ENCODE measurements around the gene ZNF385C. TPM values are rescaled to one million over a fixed set of nuclear protein-coding genes. Genes with fewer than 3 reads are reported as not detected.
A peak's percentile ranks its signal among the peaks of the same experiment; 100 is the strongest.

ZNF385C gene
- total and polyA plus RNA-seq, 2 donors (not counting 1 experiment from before 2014, with no cell fraction given), result 0.33 to 1.1 TPM

- WGBS (ENCODE audit: insufficient coverage), result 51% methylated on average over 18 of the region's 18 CpGs
- Histone ChIP-seq H3K9me3 (ENCODE audit: control extremely low read depth in 1 of 3, control insufficient read depth in 2 of 3, insufficient read depth in 1 of 3, low read length in 2 of 3) (no peaks in the 10 kb centered on the region), H3K4me3 (ENCODE audit: control extremely low read depth in 1 of 5, extremely low read depth in 1 of 5, insufficient read depth in 1 of 5, low read depth in 2 of 5, low read length in 4 of 5) (no peak overlapping the region), H3K27ac (ENCODE audit: low read length in 2 of 2) (peak overlapping the region in 1 of 2 donors; percentile 77), H3K9ac (ENCODE audit: low read length) (no peak overlapping the region), H3K4me1 (ENCODE audit: control insufficient read depth in 2 of 2, insufficient read depth in 2 of 2, low read length in 2 of 2) (peaks cover 37 to 56% of the 10 kb centered on the region in 2 donors), H3K79me2 (ENCODE audit: control insufficient read depth, insufficient read depth, low read length) (peaks cover 10% of the 10 kb centered on the region), H4K20me1 (ENCODE audit: control insufficient read depth, insufficient read depth, low read length, poor library complexity, severe bottlenecking) (no peaks in the 10 kb centered on the region), H3K36me3 (replicated peaks in 1 of 2; ENCODE audit: control extremely low read depth in 1 of 2, control insufficient read depth in 1 of 2, extremely low read depth in 1 of 2, insufficient read depth in 2 of 2, low read length in 1 of 2) (peaks cover 0 to 30% of the 10 kb centered on the region in 2 experiments), H2AFZ (ENCODE audit: insufficient read depth, low read depth, low read length, poor library complexity, severe bottlenecking) (no peak overlapping the region), H3K4me2 (replicated peaks; ENCODE audit: low read depth, low read length, poor library complexity, severe bottlenecking) (peak overlapping the region; percentile 68), H3K27me3 (replicated peaks in 1 of 4; ENCODE audit: control extremely low read depth in 1 of 4, control insufficient read depth in 3 of 4, insufficient read depth in 4 of 4, low read length in 3 of 4) (no peaks in the 10 kb centered on the region)
- intact Hi-C loops (cut with micrococcal nuclease), result loop anchor here (1.0 to 10.0 kb wide), 8 partner anchors 10 to 379 kb away; partner anchors contain the start of genes NKIRAS2, ODAD4 and STAT3
- POLR2A ChIA-PET, result interaction anchor here (2.4 kb wide), 1 partner anchor 91 kb away, joined by 11 read pairs; no protein-coding TSS in a partner anchor
- peaks cover 55% of the 10 kb centered on the region for H3K4me1 Mint-ChIP-seq
- peak overlapping the region; percentile 6 for H3K4me3 Mint-ChIP-seq
- no peaks in the 10 kb centered on the region for H3K9me3 Mint-ChIP-seq (ENCODE audit: insufficient read depth)
- DNase-seq (peak; percentile 90), ATAC-seq (ENCODE audit: low read depth) (peak; percentile 44)
- H3K27ac Mint-ChIP-seq, result peak overlapping the region; percentile 24
- CTCF ChIA-PET, result interaction anchor here (1.1 to 7.0 kb wide), 16 partner anchors 9 to 184 kb away, joined by 3 to 115 read pairs (median 10); partner anchors contain the start of genes CNP, DNAJC7, KCNH4 and NKIRAS2
- no peak for TF ChIP-seq EZH2 (IDR thresholded peaks at IDR 0.05; ENCODE audit: borderline replicate concordance, insufficient read depth, low read depth, low read length, poor library complexity, severe bottlenecking)
- TF ChIP-seq CTCF (IDR thresholded peaks at IDR 0.05), result peak; percentile 80
- H3K27me3 Mint-ChIP-seq, result no peaks in the 10 kb centered on the region
Observed at GRCh38 chr17:42116705-42117396, 18.6 kb upstream of the ZNF385C start.

GRCh38 chr17:42114118-42114517 is 15.8 kb upstream of the ZNF385C start:
- Mint-ChIP-seq H3K4me1 (peaks cover 54% of the 10 kb centered on the region), H3K9me3 (ENCODE audit: insufficient read depth) (no peaks in the 10 kb centered on the region), H3K27ac (peak overlapping the region; percentile 76), H3K27me3 (no peaks in the 10 kb centered on the region), H3K4me3 (peak overlapping the region; percentile 62)
- H3K27ac ChIP-seq (ENCODE audit: low read length in 2 of 2), result no peak overlapping the region
- no peaks in the 10 kb centered on the region for H4K20me1 ChIP-seq (ENCODE audit: control insufficient read depth, insufficient read depth, low read length, poor library complexity, severe bottlenecking)
- H3K36me3 ChIP-seq (replicated peaks in 1 of 2; ENCODE audit: control extremely low read depth in 1 of 2, control insufficient read depth in 1 of 2, extremely low read depth in 1 of 2, insufficient read depth in 2 of 2, low read length in 1 of 2), result peaks cover 0 to 33% of the 10 kb centered on the region in 2 experiments
- H3K4me2 ChIP-seq (replicated peaks; ENCODE audit: low read depth, low read length, poor library complexity, severe bottlenecking), result no peak overlapping the region
- no peak overlapping the region for H3K9ac ChIP-seq (ENCODE audit: low read length)
- intact Hi-C loops (cut with micrococcal nuclease), result loop anchor here (10.0 kb wide), 1 partner anchor 271 kb away; the partner anchor contains the start of gene STAT3
- ChIA-PET CTCF (interaction anchor here (1.0 to 6.9 kb wide), 6 partner anchors 47 to 151 kb away, joined by 3 to 115 read pairs (median 12); partner anchors contain the start of genes CNP, DNAJC7 and NKIRAS2), POLR2A (interaction anchor here (0.6 to 1.5 kb wide), 4 partner anchors 10 to 416 kb away, joined by 3 to 4 read pairs (median 3); partner anchors contain the start of gene CNP)
- no peak overlapping the region for H3K4me3 ChIP-seq (ENCODE audit: control extremely low read depth in 1 of 5, extremely low read depth in 1 of 5, insufficient read depth in 1 of 5, low read depth in 2 of 5, low read length in 4 of 5)
- DNase-seq, result peak; percentile 8
- H3K9me3 ChIP-seq (ENCODE audit: control extremely low read depth in 1 of 3, control insufficient read depth in 2 of 3, insufficient read depth in 1 of 3, low read length in 2 of 3), result no peaks in the 10 kb centered on the region
- H3K4me1 ChIP-seq (ENCODE audit: control insufficient read depth in 2 of 2, insufficient read depth in 2 of 2, low read length in 2 of 2), result peaks cover 35 to 49% of the 10 kb centered on the region in 2 donors
- no peak for TF ChIP-seq EZH2 (IDR thresholded peaks at IDR 0.05; ENCODE audit: borderline replicate concordance, insufficient read depth, low read depth, low read length, poor library complexity, severe bottlenecking)
- no peak for TF ChIP-seq CTCF (IDR thresholded peaks at IDR 0.05)
- H3K79me2 ChIP-seq (ENCODE audit: control insufficient read depth, insufficient read depth, low read length), result peaks cover 14% of the 10 kb centered on the region
- no peak overlapping the region for H2AFZ ChIP-seq (ENCODE audit: insufficient read depth, low read depth, low read length, poor library complexity, severe bottlenecking)
- no peak for ATAC-seq (ENCODE audit: low read depth)
- no peaks in the 10 kb centered on the region for H3K27me3 ChIP-seq (replicated peaks in 1 of 4; ENCODE audit: control extremely low read depth in 1 of 4, control insufficient read depth in 3 of 4, insufficient read depth in 4 of 4, low read length in 3 of 4)
- no CpG with 5 or more reads among the region's 9 CpGs for WGBS (ENCODE audit: insufficient coverage)

Measured in B cell (primary cell).